ENCODE measurements around the gene SYNM. TPM values are rescaled to one million over a fixed set of nuclear protein-coding genes. Genes with fewer than 3 reads are reported as not detected.

The SYNM gene
- total RNA-seq, 2 experiments from 2014 or later = 0.11 TPM

DNA sequence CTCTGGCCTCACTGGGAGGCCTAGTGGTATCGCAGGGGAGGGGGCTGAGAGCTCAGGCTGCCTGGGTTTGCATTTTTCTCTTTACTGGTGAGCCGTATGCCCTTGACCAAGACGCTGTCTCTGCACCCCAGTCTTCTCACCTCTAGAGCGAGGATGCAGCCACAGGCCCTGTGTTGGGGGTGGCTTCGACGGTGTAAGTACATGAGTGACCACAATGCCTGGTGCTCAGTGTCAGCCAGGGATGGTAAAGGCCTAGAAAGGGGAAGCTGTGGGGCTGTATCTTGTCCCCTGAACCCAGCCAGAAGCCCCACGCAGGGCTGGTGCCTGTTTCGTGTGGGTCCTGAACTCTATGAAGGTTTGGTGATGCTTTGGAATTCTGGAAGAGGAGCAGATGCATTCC, 19.8 kb downstream of the SYNM start:
- H3K27ac Mint-ChIP-seq = no peak overlapping the region
- TF ChIP-seq, protein P1, sequence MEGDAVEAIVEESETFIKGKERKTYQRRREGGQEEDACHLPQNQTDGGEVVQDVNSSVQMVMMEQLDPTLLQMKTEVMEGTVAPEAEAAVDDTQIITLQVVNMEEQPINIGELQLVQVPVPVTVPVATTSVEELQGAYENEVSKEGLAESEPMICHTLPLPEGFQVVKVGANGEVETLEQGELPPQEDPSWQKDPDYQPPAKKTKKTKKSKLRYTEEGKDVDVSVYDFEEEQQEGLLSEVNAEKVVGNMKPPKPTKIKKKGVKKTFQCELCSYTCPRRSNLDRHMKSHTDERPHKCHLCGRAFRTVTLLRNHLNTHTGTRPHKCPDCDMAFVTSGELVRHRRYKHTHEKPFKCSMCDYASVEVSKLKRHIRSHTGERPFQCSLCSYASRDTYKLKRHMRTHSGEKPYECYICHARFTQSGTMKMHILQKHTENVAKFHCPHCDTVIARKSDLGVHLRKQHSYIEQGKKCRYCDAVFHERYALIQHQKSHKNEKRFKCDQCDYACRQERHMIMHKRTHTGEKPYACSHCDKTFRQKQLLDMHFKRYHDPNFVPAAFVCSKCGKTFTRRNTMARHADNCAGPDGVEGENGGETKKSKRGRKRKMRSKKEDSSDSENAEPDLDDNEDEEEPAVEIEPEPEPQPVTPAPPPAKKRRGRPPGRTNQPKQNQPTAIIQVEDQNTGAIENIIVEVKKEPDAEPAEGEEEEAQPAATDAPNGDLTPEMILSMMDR (IDR thresholded peaks at IDR 0.05) = no peak
- H3K9me3 Mint-ChIP-seq = no peaks in the 10 kb centered on the region
- intact Hi-C loops (cut with DNase I, micrococcal nuclease) = no loop called here
- H3K9me3 ChIP-seq (ENCODE audit: control insufficient read depth in 1 of 2, insufficient read depth in 1 of 2, low read length in 2 of 2) = peaks cover 0 to 3% of the 10 kb centered on the region in 2 experiments
- no peak overlapping the region for H3K27ac ChIP-seq (ENCODE audit: low read depth in 1 of 2, low read length in 2 of 2)
- H3K4me3 Mint-ChIP-seq = no peak overlapping the region
- H3K4me3 ChIP-seq (ENCODE audit: low read length) = no peak overlapping the region
- no peaks in the 10 kb centered on the region for H3K4me1 ChIP-seq (ENCODE audit: insufficient read depth, low read length)
- H3K27me3 ChIP-seq (ENCODE audit: control insufficient read depth in 1 of 2, insufficient read depth in 2 of 2, low read length in 2 of 2) = no peaks in the 10 kb centered on the region
- POLR2A ChIA-PET = no interaction called here
- no peaks in the 10 kb centered on the region for H3K27me3 Mint-ChIP-seq
- ATAC-seq (ENCODE audit: poor library complexity) (no peak), DNase-seq (no peak)
- no peaks in the 10 kb centered on the region for H3K4me1 Mint-ChIP-seq (ENCODE audit: low read depth)
- no peaks in the 10 kb centered on the region for H3K36me3 ChIP-seq (ENCODE audit: insufficient read depth, low read length)
- CTCF ChIA-PET = interaction anchor here (1.2 kb wide), 1 partner anchor 11 kb away, joined by 4 read pairs; no protein-coding TSS in a partner anchor
- H3K36me3 Mint-ChIP-seq (ENCODE audit: low read depth) = no peaks in the 10 kb centered on the region

DNA sequence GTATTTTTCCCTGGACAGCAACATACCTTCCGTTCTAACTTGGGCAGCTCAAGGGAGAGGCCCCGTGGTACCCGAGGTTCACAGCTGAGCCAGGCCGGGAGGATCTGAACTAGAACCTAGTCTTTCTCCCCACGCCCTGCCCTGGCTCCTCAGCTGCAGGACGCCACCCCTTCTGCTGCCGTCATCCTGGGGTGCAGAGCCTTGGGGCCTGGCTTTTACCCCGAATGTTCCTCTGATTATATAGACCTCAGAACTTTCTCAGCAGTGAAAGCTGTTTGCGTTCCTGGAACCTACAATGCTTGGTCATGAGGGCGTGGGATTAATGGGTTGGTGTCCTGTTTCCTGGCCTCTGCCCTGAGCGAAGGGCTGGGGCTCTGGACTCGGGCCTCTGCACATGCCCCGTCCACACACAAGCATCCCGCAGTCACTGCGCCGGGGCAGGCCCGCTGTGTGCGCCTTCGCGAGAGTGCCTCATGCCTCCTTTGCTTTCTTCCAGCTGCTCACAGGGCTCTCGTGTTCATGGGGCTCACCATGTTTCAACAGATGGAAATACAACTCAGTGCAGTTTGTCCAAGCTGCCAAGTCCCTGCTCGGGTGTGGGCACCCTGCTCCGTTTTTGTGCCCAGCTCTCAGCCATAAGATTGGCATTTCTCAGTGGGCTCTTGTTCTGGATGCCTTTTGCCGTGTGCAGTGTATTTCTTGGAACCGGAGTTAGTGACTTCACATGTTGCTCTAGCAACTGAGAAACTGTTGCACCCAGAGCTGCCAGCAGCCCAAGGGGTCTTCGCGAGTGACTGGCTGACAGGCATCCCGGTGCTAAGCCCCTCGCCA, 20.4 kb downstream of the SYNM start:
- Histone ChIP-seq H3K4me3 (ENCODE audit: low read length) (no peak overlapping the region), H3K36me3 (ENCODE audit: insufficient read depth, low read length) (no peaks in the 10 kb centered on the region), H3K27ac (ENCODE audit: low read depth in 1 of 2, low read length in 2 of 2) (no peak overlapping the region), H3K27me3 (ENCODE audit: control insufficient read depth in 1 of 2, insufficient read depth in 2 of 2, low read length in 2 of 2) (no peaks in the 10 kb centered on the region), H3K4me1 (ENCODE audit: insufficient read depth, low read length) (no peaks in the 10 kb centered on the region), H3K9me3 (ENCODE audit: control insufficient read depth in 1 of 2, insufficient read depth in 1 of 2, low read length in 2 of 2) (peaks cover 0 to 3% of the 10 kb centered on the region in 2 experiments)
- Mint-ChIP-seq H3K36me3 (ENCODE audit: low read depth) (no peaks in the 10 kb centered on the region), H3K4me3 (no peak overlapping the region), H3K4me1 (ENCODE audit: low read depth) (no peaks in the 10 kb centered on the region), H3K27ac (no peak overlapping the region), H3K27me3 (no peaks in the 10 kb centered on the region), H3K9me3 (no peaks in the 10 kb centered on the region)
- ChIA-PET CTCF (no interaction called here), POLR2A (no interaction called here)
- DNase-seq (no peak), ATAC-seq (ENCODE audit: poor library complexity) (no peak)
- TF ChIP-seq, protein P1 (IDR thresholded peaks at IDR 0.05) = no peak
- intact Hi-C loops (cut with DNase I, micrococcal nuclease) = no loop called here

DNA sequence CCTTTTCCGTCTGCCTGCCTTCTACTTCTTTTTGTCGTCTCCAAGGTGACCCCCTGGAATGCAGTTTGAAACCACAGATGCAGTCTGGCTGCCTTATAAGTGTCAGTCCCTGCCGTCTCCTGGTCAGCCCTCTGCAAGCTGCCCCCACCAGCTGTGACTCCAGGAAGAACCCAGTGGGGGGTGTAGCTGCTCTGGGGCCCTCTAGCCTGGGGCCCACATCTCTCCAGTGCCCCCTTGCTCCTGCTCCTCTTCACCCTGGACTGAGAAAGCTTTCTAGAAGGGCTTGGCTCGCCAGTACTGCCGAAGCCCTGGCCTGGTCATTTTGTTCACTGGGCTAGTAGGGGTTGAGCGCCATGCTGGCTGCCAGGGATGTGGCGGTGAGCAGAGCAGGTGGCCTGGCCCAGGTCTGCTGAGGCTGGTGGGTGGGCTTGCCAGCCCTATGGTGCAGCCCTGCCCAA, 21.3 kb downstream of the SYNM start:
- H3K36me3 Mint-ChIP-seq (ENCODE audit: low read depth) = no peaks in the 10 kb centered on the region
- Histone ChIP-seq H3K27ac (ENCODE audit: low read depth in 1 of 2, low read length in 2 of 2) (no peak overlapping the region), H3K4me1 (ENCODE audit: insufficient read depth, low read length) (no peaks in the 10 kb centered on the region), H3K9me3 (ENCODE audit: control insufficient read depth in 1 of 2, insufficient read depth in 1 of 2, low read length in 2 of 2) (peaks cover 0 to 3% of the 10 kb centered on the region in 2 experiments), H3K36me3 (ENCODE audit: insufficient read depth, low read length) (no peaks in the 10 kb centered on the region), H3K27me3 (ENCODE audit: control insufficient read depth in 1 of 2, insufficient read depth in 2 of 2, low read length in 2 of 2) (no peaks in the 10 kb centered on the region), H3K4me3 (ENCODE audit: low read length) (no peak overlapping the region)
- DNase-seq (no peak), ATAC-seq (ENCODE audit: poor library complexity) (no peak)
- intact Hi-C loops (cut with DNase I, micrococcal nuclease) = no loop called here
- no peak overlapping the region for H3K4me3 Mint-ChIP-seq
- TF ChIP-seq, protein P1 (IDR thresholded peaks at IDR 0.05) = no peak
- no peak overlapping the region for H3K27ac Mint-ChIP-seq
- ChIA-PET CTCF (no interaction called here), POLR2A (no interaction called here)
- H3K9me3 Mint-ChIP-seq = no peaks in the 10 kb centered on the region
- H3K4me1 Mint-ChIP-seq (ENCODE audit: low read depth) = no peaks in the 10 kb centered on the region
- no peaks in the 10 kb centered on the region for H3K27me3 Mint-ChIP-seq
